ENCODE data around the gene BLOC1S3.

Gene BLOC1S3

GRCh38 chr19:45151821-45152503, 26.6 kb upstream of the BLOC1S3 start:
- TF ChIP-seq CTCF (conservative IDR thresholded peaks at IDR 0.05; ENCODE audit: low read depth, low read length) = no peak
- no peak overlapping the region for H3K4me3 ChIP-seq (ENCODE audit: low read length)
- DNase-seq (ENCODE audit: low read depth) = no peak

GRCh38 chr19:45152504-45153338, 25.9 kb upstream of the BLOC1S3 start:
- no peak for DNase-seq (ENCODE audit: low read depth)
- TF ChIP-seq CTCF (conservative IDR thresholded peaks at IDR 0.05; ENCODE audit: low read depth, low read length) = peak; percentile 13
- H3K4me3 ChIP-seq (ENCODE audit: low read length) = no peak overlapping the region

- no peak for TF ChIP-seq CTCF (conservative IDR thresholded peaks at IDR 0.05; ENCODE audit: low read depth, low read length)
- H3K4me3 ChIP-seq (ENCODE audit: low read length) = peak overlapping the region; percentile 6
- DNase-seq (ENCODE audit: low read depth) = peak; percentile 30
These were observed 25.1 kb upstream of the BLOC1S3 start for GRCh38 chr19:45153339-45154063.

DNA sequence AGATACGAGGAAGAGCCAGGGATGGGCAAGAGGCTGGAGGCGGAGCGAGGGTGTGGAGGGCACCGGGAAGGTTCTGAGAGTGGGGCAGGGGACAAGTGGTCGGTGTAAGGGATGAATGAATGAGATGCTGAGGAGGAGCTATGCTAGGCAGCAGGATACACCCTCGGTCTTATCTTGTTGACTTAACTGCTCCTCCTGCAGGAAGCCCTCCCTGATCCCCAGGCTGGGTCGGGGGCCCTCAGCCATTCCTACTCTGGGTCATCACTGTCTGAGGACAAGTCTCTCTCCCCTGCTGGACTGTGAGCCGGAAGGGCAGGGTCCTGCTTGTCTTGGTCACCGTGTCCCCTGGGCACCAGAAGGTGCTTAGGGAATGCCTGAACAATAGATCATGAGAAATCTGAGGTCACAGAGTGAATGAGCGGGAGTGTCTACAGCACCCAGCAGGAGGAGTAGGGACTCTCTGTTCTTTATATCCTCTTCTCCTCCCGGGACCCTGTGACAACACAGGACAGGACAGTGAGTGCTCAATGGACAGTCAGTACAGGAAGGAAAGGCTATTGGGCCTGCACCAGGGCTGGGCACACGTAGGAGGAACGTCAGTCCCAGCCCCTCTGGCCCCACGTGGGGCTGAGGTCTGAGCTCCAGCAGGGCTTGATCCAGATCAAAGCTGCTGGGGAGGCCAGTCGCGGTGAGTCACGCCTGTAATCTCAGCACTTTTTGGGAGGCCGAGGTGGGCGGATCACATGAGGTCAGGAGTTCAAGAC, 24.3 kb upstream of the BLOC1S3 start:
- DNase-seq (ENCODE audit: low read depth) = peak; percentile 79
- H3K4me3 ChIP-seq (ENCODE audit: low read length) = no peak overlapping the region
- no peak for TF ChIP-seq CTCF (conservative IDR thresholded peaks at IDR 0.05; ENCODE audit: low read depth, low read length)

DNA sequence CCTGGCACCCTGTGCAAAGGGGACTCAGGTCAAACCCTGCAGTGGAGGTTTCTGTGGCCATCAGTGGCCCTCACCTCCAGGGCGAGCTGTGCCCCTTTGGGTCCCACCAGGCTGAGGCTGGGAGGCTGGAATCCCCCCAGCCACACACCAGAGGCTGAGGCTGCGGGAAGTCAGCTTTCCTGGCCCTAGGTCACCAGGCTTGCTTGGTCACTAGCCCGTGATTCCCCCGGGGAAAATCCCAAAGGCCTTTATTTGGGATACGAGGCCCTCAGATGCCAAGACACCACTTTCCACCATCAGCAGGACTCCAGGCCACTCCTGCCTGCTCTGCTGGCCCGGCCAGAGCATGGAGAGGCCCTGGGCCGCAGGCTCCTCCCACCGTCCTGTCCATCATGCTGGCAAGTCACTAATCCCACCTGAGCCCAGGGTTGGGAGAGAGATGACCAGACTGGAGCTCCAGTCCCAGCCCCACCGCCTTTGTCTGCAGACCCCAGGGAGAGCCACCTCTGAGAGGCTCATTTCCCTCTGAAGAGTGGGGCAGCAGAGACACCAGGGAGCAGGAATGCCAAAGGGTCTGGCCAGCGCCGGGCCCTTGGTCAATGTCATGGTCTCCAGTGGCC, 22.5 kb upstream of the BLOC1S3 start:
- H3K4me3 ChIP-seq (ENCODE audit: low read length) = no peak overlapping the region

More for the DNA sequence above, 22.5 kb upstream of the BLOC1S3 start:
- no peak for DNase-seq (ENCODE audit: low read depth)
- no peak for TF ChIP-seq CTCF (conservative IDR thresholded peaks at IDR 0.05; ENCODE audit: low read depth, low read length)
